ENCODE results near the gene TRIM38.

TRIM38 gene

GRCh38 chr6:25962149-25963127 is at the start of gene TRIM38:
TSS of gene TRIM38 (plus strand) at chr6:25962802. CDS start at chr6:25966523, 3,721 bp downstream.
- Histone ChIP-seq H3K27ac (ENCODE audit: low read depth, low read length) (peak within 1 kb of the TSS; percentile 90), H3K4me1 (ENCODE audit: control insufficient read depth in 1 of 2, insufficient read depth in 2 of 2, low read length in 2 of 2) (peaks cover 30 to 41% of the 10 kb centered on the region in 2 donors)

GRCh38 chr6:25913741-25914140 is 48.9 kb upstream of the TRIM38 start:
- Histone ChIP-seq H3K27ac (ENCODE audit: low read depth, low read length) (no peak overlapping the region), H3K27me3 (ENCODE audit: control insufficient read depth in 1 of 2, insufficient read depth in 2 of 2, low read length in 2 of 2) (no peaks in the 10 kb centered on the region), H3K36me3 (ENCODE audit: control insufficient read depth in 1 of 2, insufficient read depth in 2 of 2, low read length in 2 of 2) (no peaks in the 10 kb centered on the region)

More at GRCh38 chr6:25962149-25963127, at the start of gene TRIM38:
- Histone ChIP-seq H3K36me3 (ENCODE audit: control insufficient read depth in 1 of 2, insufficient read depth in 2 of 2, low read length in 2 of 2) (peaks cover 7 to 14% of the 10 kb centered on the region in 2 donors), H3K27me3 (ENCODE audit: control insufficient read depth in 1 of 2, insufficient read depth in 2 of 2, low read length in 2 of 2) (no peaks in the 10 kb centered on the region), H3K9me3 (ENCODE audit: control insufficient read depth in 1 of 2, low read length in 2 of 2) (peaks cover 0 to 3% of the 10 kb centered on the region in 2 donors), H3K4me3 (ENCODE audit: low read depth in 1 of 2, low read length in 2 of 2) (peak within 1 kb of the TSS; percentile 91 to 93), H3K9ac (ENCODE audit: low read depth in 1 of 2, low read length in 2 of 2) (peak within 1 kb of the TSS; percentile 96 to 98)

GRCh38 chr6:25916330-25916729 is 46.3 kb upstream of the TRIM38 start:
- no peaks in the 10 kb centered on the region for H3K4me1 ChIP-seq (ENCODE audit: control insufficient read depth in 1 of 2, insufficient read depth in 2 of 2, low read length in 2 of 2)
- H3K36me3 ChIP-seq (ENCODE audit: control insufficient read depth in 1 of 2, insufficient read depth in 2 of 2, low read length in 2 of 2) = no peaks in the 10 kb centered on the region
- H3K27ac ChIP-seq (ENCODE audit: low read depth, low read length) = no peak overlapping the region
- no peaks in the 10 kb centered on the region for H3K27me3 ChIP-seq (ENCODE audit: control insufficient read depth in 1 of 2, insufficient read depth in 2 of 2, low read length in 2 of 2)
- no peak overlapping the region for H3K9ac ChIP-seq (ENCODE audit: low read depth in 1 of 2, low read length in 2 of 2)
- no peak overlapping the region for H3K4me3 ChIP-seq (ENCODE audit: low read depth in 1 of 2, low read length in 2 of 2)
- H3K9me3 ChIP-seq (ENCODE audit: control insufficient read depth in 1 of 2, low read length in 2 of 2) = no peaks in the 10 kb centered on the region

More at GRCh38 chr6:25913741-25914140, 48.9 kb upstream of the TRIM38 start:
- Histone ChIP-seq H3K4me1 (ENCODE audit: control insufficient read depth in 1 of 2, insufficient read depth in 2 of 2, low read length in 2 of 2) (no peaks in the 10 kb centered on the region), H3K4me3 (ENCODE audit: low read depth in 1 of 2, low read length in 2 of 2) (no peak overlapping the region), H3K9me3 (ENCODE audit: control insufficient read depth in 1 of 2, low read length in 2 of 2) (no peaks in the 10 kb centered on the region), H3K9ac (ENCODE audit: low read depth in 1 of 2, low read length in 2 of 2) (no peak overlapping the region)

- no peak overlapping the region for H3K4me3 ChIP-seq (ENCODE audit: low read depth in 1 of 2, low read length in 2 of 2)
- no peaks in the 10 kb centered on the region for H3K27me3 ChIP-seq (ENCODE audit: control insufficient read depth in 1 of 2, insufficient read depth in 2 of 2, low read length in 2 of 2)
- no peaks in the 10 kb centered on the region for H3K4me1 ChIP-seq (ENCODE audit: control insufficient read depth in 1 of 2, insufficient read depth in 2 of 2, low read length in 2 of 2)
- H3K9ac ChIP-seq (ENCODE audit: low read depth in 1 of 2, low read length in 2 of 2) = no peak overlapping the region
- no peak overlapping the region for H3K27ac ChIP-seq (ENCODE audit: low read depth, low read length)
- H3K9me3 ChIP-seq (ENCODE audit: control insufficient read depth in 1 of 2, low read length in 2 of 2) = no peaks in the 10 kb centered on the region
- H3K36me3 ChIP-seq (ENCODE audit: control insufficient read depth in 1 of 2, insufficient read depth in 2 of 2, low read length in 2 of 2) = no peaks in the 10 kb centered on the region
These were observed 45.7 kb upstream of the TRIM38 start for GRCh38 chr6:25916789-25917490.

- Histone ChIP-seq H3K9ac (ENCODE audit: low read depth in 1 of 2, low read length in 2 of 2) (no peak overlapping the region), H3K27ac (ENCODE audit: low read depth, low read length) (no peak overlapping the region), H3K27me3 (ENCODE audit: control insufficient read depth in 1 of 2, insufficient read depth in 2 of 2, low read length in 2 of 2) (no peaks in the 10 kb centered on the region), H3K4me1 (ENCODE audit: control insufficient read depth in 1 of 2, insufficient read depth in 2 of 2, low read length in 2 of 2) (no peaks in the 10 kb centered on the region), H3K4me3 (ENCODE audit: low read depth in 1 of 2, low read length in 2 of 2) (no peak overlapping the region), H3K9me3 (ENCODE audit: control insufficient read depth in 1 of 2, low read length in 2 of 2) (no peaks in the 10 kb centered on the region), H3K36me3 (ENCODE audit: control insufficient read depth in 1 of 2, insufficient read depth in 2 of 2, low read length in 2 of 2) (no peaks in the 10 kb centered on the region)
These were observed 44.4 kb upstream of the TRIM38 start for GRCh38 chr6:25918083-25918683.

GRCh38 chr6:25919657-25920056 is 42.9 kb upstream of the TRIM38 start:
- Histone ChIP-seq H3K36me3 (ENCODE audit: control insufficient read depth in 1 of 2, insufficient read depth in 2 of 2, low read length in 2 of 2) (no peaks in the 10 kb centered on the region), H3K27ac (ENCODE audit: low read depth, low read length) (no peak overlapping the region), H3K9me3 (ENCODE audit: control insufficient read depth in 1 of 2, low read length in 2 of 2) (no peaks in the 10 kb centered on the region), H3K4me1 (ENCODE audit: control insufficient read depth in 1 of 2, insufficient read depth in 2 of 2, low read length in 2 of 2) (no peaks in the 10 kb centered on the region), H3K4me3 (ENCODE audit: low read depth in 1 of 2, low read length in 2 of 2) (no peak overlapping the region), H3K9ac (ENCODE audit: low read depth in 1 of 2, low read length in 2 of 2) (no peak overlapping the region), H3K27me3 (ENCODE audit: control insufficient read depth in 1 of 2, insufficient read depth in 2 of 2, low read length in 2 of 2) (no peaks in the 10 kb centered on the region)

GRCh38 chr6:25921525-25922203 is 40.9 kb upstream of the TRIM38 start:
- no peak overlapping the region for H3K27ac ChIP-seq (ENCODE audit: low read depth, low read length)
- no peak overlapping the region for H3K4me3 ChIP-seq (ENCODE audit: low read depth in 1 of 2, low read length in 2 of 2)
- peaks cover 0 to 6% of the 10 kb centered on the region in 2 donors for H3K4me1 ChIP-seq (ENCODE audit: control insufficient read depth in 1 of 2, insufficient read depth in 2 of 2, low read length in 2 of 2)
- no peaks in the 10 kb centered on the region for H3K9me3 ChIP-seq (ENCODE audit: control insufficient read depth in 1 of 2, low read length in 2 of 2)
- H3K9ac ChIP-seq (ENCODE audit: low read depth in 1 of 2, low read length in 2 of 2) = no peak overlapping the region
- no peaks in the 10 kb centered on the region for H3K36me3 ChIP-seq (ENCODE audit: control insufficient read depth in 1 of 2, insufficient read depth in 2 of 2, low read length in 2 of 2)
- no peaks in the 10 kb centered on the region for H3K27me3 ChIP-seq (ENCODE audit: control insufficient read depth in 1 of 2, insufficient read depth in 2 of 2, low read length in 2 of 2)

- Histone ChIP-seq H3K27me3 (ENCODE audit: control insufficient read depth in 1 of 2, insufficient read depth in 2 of 2, low read length in 2 of 2) (no peaks in the 10 kb centered on the region), H3K9ac (ENCODE audit: low read depth in 1 of 2, low read length in 2 of 2) (no peak overlapping the region), H3K4me3 (ENCODE audit: low read depth in 1 of 2, low read length in 2 of 2) (no peak overlapping the region), H3K36me3 (ENCODE audit: control insufficient read depth in 1 of 2, insufficient read depth in 2 of 2, low read length in 2 of 2) (no peaks in the 10 kb centered on the region), H3K9me3 (ENCODE audit: control insufficient read depth in 1 of 2, low read length in 2 of 2) (no peaks in the 10 kb centered on the region), H3K4me1 (ENCODE audit: control insufficient read depth in 1 of 2, insufficient read depth in 2 of 2, low read length in 2 of 2) (peaks cover 0 to 6% of the 10 kb centered on the region in 2 donors), H3K27ac (ENCODE audit: low read depth, low read length) (no peak overlapping the region)
These were observed 40.3 kb upstream of the TRIM38 start for GRCh38 chr6:25922301-25922700.

GRCh38 chr6:25925876-25926275 is 36.7 kb upstream of the TRIM38 start:
- no peak overlapping the region for H3K4me3 ChIP-seq (ENCODE audit: low read depth in 1 of 2, low read length in 2 of 2)
- no peak overlapping the region for H3K9ac ChIP-seq (ENCODE audit: low read depth in 1 of 2, low read length in 2 of 2)
- no peaks in the 10 kb centered on the region for H3K27me3 ChIP-seq (ENCODE audit: control insufficient read depth in 1 of 2, insufficient read depth in 2 of 2, low read length in 2 of 2)
- H3K9me3 ChIP-seq (ENCODE audit: control insufficient read depth in 1 of 2, low read length in 2 of 2) = no peaks in the 10 kb centered on the region
- no peak overlapping the region for H3K27ac ChIP-seq (ENCODE audit: low read depth, low read length)
- no peaks in the 10 kb centered on the region for H3K36me3 ChIP-seq (ENCODE audit: control insufficient read depth in 1 of 2, insufficient read depth in 2 of 2, low read length in 2 of 2)
- H3K4me1 ChIP-seq (ENCODE audit: control insufficient read depth in 1 of 2, insufficient read depth in 2 of 2, low read length in 2 of 2) = peaks cover 0 to 10% of the 10 kb centered on the region in 2 donors
